ENCODE measurements around the gene ATP6V0A1.

DNA sequence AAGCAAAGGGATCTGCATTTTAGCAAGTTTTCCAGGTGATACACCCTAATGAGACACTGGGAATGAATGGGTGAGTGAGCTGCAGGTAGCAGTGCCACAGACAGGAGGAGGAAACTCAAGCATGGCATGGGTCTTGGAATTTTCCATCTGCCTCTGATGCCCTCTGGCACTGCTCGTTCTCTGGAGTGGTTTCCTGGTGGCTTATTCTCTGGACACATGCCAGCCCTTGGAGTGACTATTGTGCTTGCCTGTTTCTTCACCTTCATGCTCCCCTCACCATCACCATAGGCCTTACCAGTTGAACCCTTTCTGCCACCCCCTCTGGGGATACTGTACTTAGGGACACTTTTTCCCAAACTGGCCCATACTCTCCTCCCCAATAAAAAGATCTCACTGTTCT lies 104.9 kb downstream of the ATP6V0A1 start:
- TF ChIP-seq POLR2A (IDR thresholded peaks at IDR 0.05; ENCODE audit: low read length) = no peak
- no peak for TF ChIP-seq GATA1 (IDR thresholded peaks at IDR 0.05; ENCODE audit: low read depth, low read length)

Data from erythroblast (primary cell).